ENCODE results near the gene SEPTIN11. TPM values are rescaled to one million over a fixed set of nuclear protein-coding genes. Genes with fewer than 3 reads are reported as not detected.
A peak's percentile ranks its signal among the peaks of the same experiment; 100 is the strongest.

The SEPTIN11 gene
- total RNA-seq, 2 experiments from 2014 or later, result 51.9 to 60.0 TPM

GRCh38 chr4:76977113-76977512, 27.6 kb downstream of the SEPTIN11 start:
- no peaks in the 10 kb centered on the region for H3K27me3 Mint-ChIP-seq

DNA sequence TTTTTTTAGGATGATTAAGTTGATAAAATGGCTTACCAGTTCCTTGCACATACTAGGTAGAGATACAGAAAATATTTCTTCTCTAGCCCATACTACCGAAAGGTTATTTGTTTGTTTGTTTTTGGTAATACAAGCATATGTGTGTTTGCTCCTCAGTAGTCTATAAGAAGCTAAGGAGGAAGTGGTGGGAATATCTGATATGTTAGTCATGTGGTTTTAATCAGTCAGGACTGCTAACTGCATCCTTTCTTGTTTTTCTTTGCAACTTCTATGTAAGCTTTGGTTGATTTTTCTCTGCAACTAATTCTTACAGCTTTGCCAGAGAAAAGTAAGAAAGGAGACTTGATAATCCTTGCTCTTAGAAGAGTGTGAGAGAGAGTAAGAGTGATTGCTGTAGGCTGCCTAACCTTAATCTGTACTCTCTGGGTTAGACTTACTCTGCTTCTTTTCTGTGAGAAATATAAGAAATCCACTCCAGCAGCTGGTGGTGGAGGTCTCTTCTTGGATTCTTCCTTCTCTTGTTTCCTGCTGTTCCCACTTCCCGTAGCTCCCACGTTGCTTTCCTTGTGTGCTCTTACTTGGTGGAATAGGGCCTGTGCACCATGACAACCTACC, 28.3 kb downstream of the SEPTIN11 start:
- H3K27me3 Mint-ChIP-seq, result no peaks in the 10 kb centered on the region
- peaks cover 32% of the 10 kb centered on the region for H3K4me1 Mint-ChIP-seq
- H3K27ac Mint-ChIP-seq, result no peak overlapping the region
- peaks cover 1% of the 10 kb centered on the region for H3K9me3 Mint-ChIP-seq
- H3K36me3 Mint-ChIP-seq, result peaks cover 27% of the 10 kb centered on the region
- DNase-seq (no peak), ATAC-seq (ENCODE audit: low read depth) (peak; percentile 38)
- peak overlapping the region; percentile 15 for H3K4me3 Mint-ChIP-seq
- POLR2A ChIA-PET, result interaction anchor here (0.7 to 1.3 kb wide), 3 partner anchors 27 to 448 kb away, joined by 3 to 4 read pairs (median 3); no protein-coding TSS in a partner anchor

More at GRCh38 chr4:76977113-76977512, 27.6 kb downstream of the SEPTIN11 start:
- no peak overlapping the region for H3K27ac Mint-ChIP-seq
- H3K4me1 Mint-ChIP-seq, result peaks cover 26% of the 10 kb centered on the region
- no peak overlapping the region for H3K4me3 Mint-ChIP-seq
- peaks cover 1% of the 10 kb centered on the region for H3K9me3 Mint-ChIP-seq
- H3K36me3 Mint-ChIP-seq, result peaks cover 29% of the 10 kb centered on the region
- no peak for ATAC-seq (ENCODE audit: low read depth)
- POLR2A ChIA-PET, result interaction anchor here (1.2 to 1.3 kb wide), 2 partner anchors 26 to 29 kb away, joined by 3 to 4 read pairs; no protein-coding TSS in a partner anchor
- no peak for DNase-seq

GRCh38 chr4:76979236-76979635, 29.7 kb downstream of the SEPTIN11 start:
- POLR2A ChIA-PET, result no interaction called here
- DNase-seq, result no peak
- H3K36me3 Mint-ChIP-seq, result peaks cover 25% of the 10 kb centered on the region
- peak overlapping the region; percentile 5 for H3K27ac Mint-ChIP-seq
- peaks cover 44% of the 10 kb centered on the region for H3K4me1 Mint-ChIP-seq
- H3K4me3 Mint-ChIP-seq, result no peak overlapping the region
- ATAC-seq (ENCODE audit: low read depth), result no peak
- H3K27me3 Mint-ChIP-seq, result no peaks in the 10 kb centered on the region
- H3K9me3 Mint-ChIP-seq, result peaks cover 1% of the 10 kb centered on the region

DNA sequence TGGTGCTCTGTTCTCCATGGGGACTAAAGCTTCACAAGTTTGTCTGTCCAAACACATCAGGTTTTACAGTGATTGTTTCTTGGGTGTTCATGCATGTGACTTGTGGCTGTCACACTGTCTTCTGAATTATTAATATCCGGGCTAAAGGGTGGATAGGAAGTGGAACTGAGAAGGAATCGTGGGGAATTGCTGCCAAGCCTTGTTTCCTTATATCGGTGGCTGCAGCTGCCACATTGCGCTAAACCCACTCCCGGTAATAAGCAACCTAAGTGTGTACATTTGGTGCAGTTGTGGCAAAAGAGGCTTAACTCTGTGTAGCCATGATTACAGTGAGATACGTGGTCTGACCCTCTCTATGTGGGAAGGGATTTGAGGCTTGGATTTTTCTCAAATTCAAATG, 30.7 kb downstream of the SEPTIN11 start:
- no peak for DNase-seq
- H3K36me3 Mint-ChIP-seq, result peaks cover 23% of the 10 kb centered on the region
- no peak overlapping the region for H3K27ac Mint-ChIP-seq
- H3K4me3 Mint-ChIP-seq, result no peak overlapping the region
- ATAC-seq (ENCODE audit: low read depth), result no peak
- POLR2A ChIA-PET, result interaction anchor here (0.8 kb wide), 1 partner anchor 27 kb away, joined by 3 read pairs; no protein-coding TSS in a partner anchor
- no peaks in the 10 kb centered on the region for H3K27me3 Mint-ChIP-seq
- peaks cover 51% of the 10 kb centered on the region for H3K4me1 Mint-ChIP-seq
- peaks cover 1% of the 10 kb centered on the region for H3K9me3 Mint-ChIP-seq

DNA sequence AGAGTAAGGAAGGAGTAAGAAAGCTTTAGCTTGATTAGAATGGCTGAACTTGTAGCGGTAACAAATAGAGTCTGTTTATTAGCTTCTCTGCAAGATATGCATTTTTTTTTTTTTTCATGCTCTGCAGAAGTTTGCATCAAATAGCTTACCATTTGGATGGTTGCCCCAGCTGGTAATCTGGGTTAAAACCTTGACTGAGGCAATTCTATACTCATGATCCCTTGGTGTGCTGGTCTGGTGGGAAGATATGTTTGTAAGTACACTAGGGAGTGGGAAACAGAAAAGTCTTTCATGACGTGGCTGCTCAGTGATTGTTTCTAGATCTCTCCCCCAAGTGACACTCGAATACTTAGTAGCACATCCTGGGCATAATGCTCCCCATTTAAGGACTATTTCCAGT, 32.1 kb downstream of the SEPTIN11 start:
- ATAC-seq (ENCODE audit: low read depth) (no peak), DNase-seq (no peak)
- Mint-ChIP-seq H3K4me3 (no peak overlapping the region), H3K27ac (peak overlapping the region; percentile 17), H3K9me3 (peaks cover 1% of the 10 kb centered on the region), H3K36me3 (peaks cover 22% of the 10 kb centered on the region), H3K27me3 (no peaks in the 10 kb centered on the region), H3K4me1 (peaks cover 53% of the 10 kb centered on the region)
- POLR2A ChIA-PET, result no interaction called here

- POLR2A ChIA-PET, result interaction anchor here (0.7 to 1.2 kb wide), 4 partner anchors 10 to 32 kb away, joined by 3 to 5 read pairs (median 3); no protein-coding TSS in a partner anchor
- Mint-ChIP-seq H3K27ac (peak overlapping the region; percentile 75), H3K36me3 (peaks cover 19% of the 10 kb centered on the region), H3K9me3 (peaks cover 1% of the 10 kb centered on the region), H3K4me3 (peak overlapping the region; percentile 68), H3K27me3 (no peaks in the 10 kb centered on the region), H3K4me1 (peaks cover 56% of the 10 kb centered on the region)
- ATAC-seq (ENCODE audit: low read depth), result peak; percentile 57
- no peak for DNase-seq
These were observed 33.4 kb downstream of the SEPTIN11 start for GRCh38 chr4:76982638-76983584.

GRCh38 chr4:76984127-76984526, 34.6 kb downstream of the SEPTIN11 start:
- H3K36me3 Mint-ChIP-seq, result peaks cover 13% of the 10 kb centered on the region
- peak overlapping the region; percentile 61 for H3K4me3 Mint-ChIP-seq
- POLR2A ChIA-PET, result no interaction called here
- peaks cover 54% of the 10 kb centered on the region for H3K4me1 Mint-ChIP-seq
- H3K27me3 Mint-ChIP-seq, result no peaks in the 10 kb centered on the region
- DNase-seq (no peak), ATAC-seq (ENCODE audit: low read depth) (peak; percentile 62)
- H3K9me3 Mint-ChIP-seq, result peaks cover under 1% of the 10 kb centered on the region
- peak overlapping the region; percentile 49 for H3K27ac Mint-ChIP-seq

GRCh38 chr4:76984788-76985211, 35.2 kb downstream of the SEPTIN11 start:
- DNase-seq (no peak), ATAC-seq (ENCODE audit: low read depth) (no peak)
- H3K27ac Mint-ChIP-seq, result no peak overlapping the region
- no peak overlapping the region for H3K4me3 Mint-ChIP-seq
- H3K9me3 Mint-ChIP-seq, result no peaks in the 10 kb centered on the region
- H3K27me3 Mint-ChIP-seq, result no peaks in the 10 kb centered on the region
- peaks cover 56% of the 10 kb centered on the region for H3K4me1 Mint-ChIP-seq
- peaks cover 12% of the 10 kb centered on the region for H3K36me3 Mint-ChIP-seq
- POLR2A ChIA-PET, result no interaction called here

- POLR2A ChIA-PET, result interaction anchor here (2.4 to 4.2 kb wide), 2 partner anchors 38 to 88 kb away, joined by 7 to 22 read pairs; partner anchors contain the start of gene SEPTIN11
These were observed 37.6 kb downstream of the SEPTIN11 start for GRCh38 chr4:76987153-76987591.

GRCh38 chr4:76987685-76988084, 38.1 kb downstream of the SEPTIN11 start:
- ATAC-seq (ENCODE audit: low read depth) (no peak), DNase-seq (no peak)
- Mint-ChIP-seq H3K4me1 (peaks cover 59% of the 10 kb centered on the region), H3K27ac (no peak overlapping the region), H3K9me3 (no peaks in the 10 kb centered on the region), H3K36me3 (peaks cover 9% of the 10 kb centered on the region), H3K4me3 (no peak overlapping the region), H3K27me3 (no peaks in the 10 kb centered on the region)
- POLR2A ChIA-PET, result interaction anchor here (0.6 to 4.2 kb wide), 3 partner anchors 38 to 290 kb away, joined by 5 to 22 read pairs (median 7); partner anchors contain the start of gene SEPTIN11

More at GRCh38 chr4:76987153-76987591, 37.6 kb downstream of the SEPTIN11 start:
- no peak overlapping the region for H3K4me3 Mint-ChIP-seq
- H3K27ac Mint-ChIP-seq, result no peak overlapping the region
- peaks cover 60% of the 10 kb centered on the region for H3K4me1 Mint-ChIP-seq
- no peaks in the 10 kb centered on the region for H3K9me3 Mint-ChIP-seq
- DNase-seq (no peak), ATAC-seq (ENCODE audit: low read depth) (no peak)
- no peaks in the 10 kb centered on the region for H3K27me3 Mint-ChIP-seq
- peaks cover 9% of the 10 kb centered on the region for H3K36me3 Mint-ChIP-seq

- Mint-ChIP-seq H3K4me3 (peak overlapping the region; percentile 66), H3K4me1 (peaks cover 57% of the 10 kb centered on the region), H3K27ac (peak overlapping the region; percentile 83), H3K9me3 (no peaks in the 10 kb centered on the region), H3K27me3 (no peaks in the 10 kb centered on the region), H3K36me3 (peaks cover 9% of the 10 kb centered on the region)
- peak; percentile 59 for DNase-seq
- POLR2A ChIA-PET, result interaction anchor here (1.0 to 4.2 kb wide), 4 partner anchors 17 to 85 kb away, joined by 3 to 22 read pairs (median 5); partner anchors contain the start of gene SEPTIN11
- ATAC-seq (ENCODE audit: low read depth), result peak; percentile 54
These were observed 40.0 kb downstream of the SEPTIN11 start for GRCh38 chr4:76989391-76990061.

GRCh38 chr4:76990288-76991080, 40.9 kb downstream of the SEPTIN11 start:
- ATAC-seq (ENCODE audit: low read depth) (no peak), DNase-seq (no peak)
- Mint-ChIP-seq H3K9me3 (no peaks in the 10 kb centered on the region), H3K4me3 (peak overlapping the region; percentile 66), H3K4me1 (peaks cover 54% of the 10 kb centered on the region), H3K36me3 (peaks cover 9% of the 10 kb centered on the region), H3K27ac (peak overlapping the region; percentile 83), H3K27me3 (no peaks in the 10 kb centered on the region)
- POLR2A ChIA-PET, result interaction anchor here (1.1 to 4.2 kb wide), 2 partner anchors 18 to 41 kb away, joined by 3 to 22 read pairs; partner anchors contain the start of gene SEPTIN11
